ENCODE measurements around the gene SMC2.

Gene SMC2
- total RNA-seq = 60.3 to 83.7 reads per million in 2 experiments

- peak; percentile 88 for DNase-seq (ENCODE audit: low read depth)
Observed at GRCh38 chr9:104093647-104094533, at the start of gene SMC2. Gene SMC2, plus strand, starts transcription at chr9:104094309. Its CDS starts 1,076 bp downstream, at chr9:104095385.

GRCh38 chr9:104068546-104068945 is 25.6 kb upstream of the SMC2 start:
- no peak for DNase-seq (ENCODE audit: low read depth)

GRCh38 chr9:104069288-104069687 is 24.8 kb upstream of the SMC2 start:
- DNase-seq (ENCODE audit: low read depth) = no peak

- DNase-seq (ENCODE audit: low read depth) = no peak
Observed at GRCh38 chr9:104071589-104071988, 22.5 kb upstream of the SMC2 start.

- no peak for DNase-seq (ENCODE audit: low read depth)
Observed at GRCh38 chr9:104073098-104073769, 20.9 kb upstream of the SMC2 start.

GRCh38 chr9:104073770-104074133 is 20.4 kb upstream of the SMC2 start:
- DNase-seq (ENCODE audit: low read depth) = no peak

GRCh38 chr9:104074876-104075275 is 19.2 kb upstream of the SMC2 start:
- DNase-seq (ENCODE audit: low read depth) = no peak

- DNase-seq (ENCODE audit: low read depth) = no peak
Observed at GRCh38 chr9:104075801-104076753, 18.0 kb upstream of the SMC2 start.

GRCh38 chr9:104078596-104078995 is 15.5 kb upstream of the SMC2 start:
- no peak for DNase-seq (ENCODE audit: low read depth)

GRCh38 chr9:104080983-104081382 is 13.1 kb upstream of the SMC2 start:
- no peak for DNase-seq (ENCODE audit: low read depth)

- DNase-seq (ENCODE audit: low read depth) = no peak
Observed at GRCh38 chr9:104082168-104082567, 11.9 kb upstream of the SMC2 start.

- DNase-seq (ENCODE audit: low read depth) = no peak
Observed at GRCh38 chr9:104085525-104085924, 8.6 kb upstream of the SMC2 start.

- DNase-seq (ENCODE audit: low read depth) = no peak
Observed at GRCh38 chr9:104087894-104088293, 6.2 kb upstream of the SMC2 start.

- no peak for DNase-seq (ENCODE audit: low read depth)
Observed at GRCh38 chr9:104088416-104088815, 5.7 kb upstream of the SMC2 start.

GRCh38 chr9:104090578-104090977 is 3.5 kb upstream of the SMC2 start:
- DNase-seq (ENCODE audit: low read depth) = no peak

- DNase-seq (ENCODE audit: low read depth) = no peak
Observed at GRCh38 chr9:104091116-104091515, 3.0 kb upstream of the SMC2 start.

- no peak for DNase-seq (ENCODE audit: low read depth)
Observed at GRCh38 chr9:104091708-104092107, 2.4 kb upstream of the SMC2 start.

GRCh38 chr9:104092192-104092591 is 1.9 kb upstream of the SMC2 start:
- no peak for DNase-seq (ENCODE audit: low read depth)

GRCh38 chr9:104092875-104093600 is 1.1 kb upstream of the SMC2 start:
- DNase-seq (ENCODE audit: low read depth) = no peak

- no peak for DNase-seq (ENCODE audit: low read depth)
Observed at GRCh38 chr9:104094534-104095015, 466 bp downstream of the SMC2 start.

- DNase-seq (ENCODE audit: low read depth) = no peak
Observed at GRCh38 chr9:104099630-104100029, 5.5 kb downstream of the SMC2 start.

All from T follicular helper cell (primary cell).